ENCODE data around the gene OTOGL. TPM values are rescaled to one million over a fixed set of nuclear protein-coding genes. Genes with fewer than 3 reads are reported as not detected.
"Not testable (repeated sequence)": the region's sequence is repeated elsewhere in the genome, so short reads cannot be mapped to it uniquely, and the experiment has no call there.

The OTOGL gene
- total RNA-seq, 1 donor from 2014 or later: not detected

DNA sequence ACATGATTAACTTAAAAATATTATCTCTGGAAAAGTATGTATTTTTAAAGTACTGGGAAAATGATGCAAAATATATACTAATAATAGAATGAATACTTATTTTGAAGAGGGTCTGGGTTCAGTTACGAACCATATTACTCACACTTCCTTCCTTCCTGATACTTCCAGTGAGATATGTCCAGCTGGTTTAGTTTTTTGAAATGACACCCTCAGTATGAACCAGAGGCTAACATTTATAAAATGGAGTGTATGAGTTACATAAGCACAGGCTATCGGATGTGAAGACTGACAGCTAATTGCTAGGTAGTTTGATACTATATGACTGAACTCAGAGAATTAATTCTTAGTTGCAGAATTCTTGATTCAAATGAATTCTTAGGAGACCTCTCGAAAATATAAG is 122.9 kb downstream of the OTOGL start:
- H3K4me3 ChIP-seq: no peak overlapping the region
- H3K27me3 ChIP-seq: no peaks in the 10 kb centered on the region
- H3K4me1 ChIP-seq: no peaks in the 10 kb centered on the region
- no peaks in the 10 kb centered on the region for H3K9me3 ChIP-seq
- DNase-seq (ENCODE audit: low spot score in 2 of 2): no peak
- TF ChIP-seq, protein P1, sequence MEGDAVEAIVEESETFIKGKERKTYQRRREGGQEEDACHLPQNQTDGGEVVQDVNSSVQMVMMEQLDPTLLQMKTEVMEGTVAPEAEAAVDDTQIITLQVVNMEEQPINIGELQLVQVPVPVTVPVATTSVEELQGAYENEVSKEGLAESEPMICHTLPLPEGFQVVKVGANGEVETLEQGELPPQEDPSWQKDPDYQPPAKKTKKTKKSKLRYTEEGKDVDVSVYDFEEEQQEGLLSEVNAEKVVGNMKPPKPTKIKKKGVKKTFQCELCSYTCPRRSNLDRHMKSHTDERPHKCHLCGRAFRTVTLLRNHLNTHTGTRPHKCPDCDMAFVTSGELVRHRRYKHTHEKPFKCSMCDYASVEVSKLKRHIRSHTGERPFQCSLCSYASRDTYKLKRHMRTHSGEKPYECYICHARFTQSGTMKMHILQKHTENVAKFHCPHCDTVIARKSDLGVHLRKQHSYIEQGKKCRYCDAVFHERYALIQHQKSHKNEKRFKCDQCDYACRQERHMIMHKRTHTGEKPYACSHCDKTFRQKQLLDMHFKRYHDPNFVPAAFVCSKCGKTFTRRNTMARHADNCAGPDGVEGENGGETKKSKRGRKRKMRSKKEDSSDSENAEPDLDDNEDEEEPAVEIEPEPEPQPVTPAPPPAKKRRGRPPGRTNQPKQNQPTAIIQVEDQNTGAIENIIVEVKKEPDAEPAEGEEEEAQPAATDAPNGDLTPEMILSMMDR (IDR thresholded peaks at IDR 0.05): no peak
- no peak overlapping the region for H3K27ac ChIP-seq
- intact Hi-C loops (cut with DNase I): no loop called here
- H3K36me3 ChIP-seq: no peaks in the 10 kb centered on the region

DNA sequence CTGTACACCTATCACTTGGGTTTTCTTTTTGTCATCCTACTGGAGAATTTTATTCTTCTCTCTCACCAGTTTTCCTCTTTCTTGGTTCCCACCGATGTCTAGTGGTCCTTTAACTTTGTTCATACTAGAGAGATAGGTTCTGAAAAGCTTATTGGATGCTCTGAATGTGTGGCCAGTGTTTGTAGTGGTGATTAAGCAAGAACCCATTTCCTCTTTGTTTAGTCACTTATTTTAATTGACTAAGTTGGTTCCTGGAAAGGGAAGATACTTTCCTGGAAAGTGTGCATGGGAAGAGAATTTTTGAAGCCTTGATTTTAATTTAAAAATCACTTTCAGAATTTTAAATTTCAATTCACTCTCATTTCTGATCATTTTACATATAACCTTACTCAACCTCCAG is 127.2 kb downstream of the OTOGL start:
- H3K4me1 ChIP-seq: peaks cover 0 to 6% of the 10 kb centered on the region in 2 donors
- H3K27ac ChIP-seq: no peak overlapping the region
- H3K36me3 ChIP-seq: no peaks in the 10 kb centered on the region
- intact Hi-C loops (cut with DNase I): no loop called here
- TF ChIP-seq, protein P1 (IDR thresholded peaks at IDR 0.05): no peak
- H3K9me3 ChIP-seq: no peaks in the 10 kb centered on the region
- H3K4me3 ChIP-seq: no peak overlapping the region
- no peak for DNase-seq (ENCODE audit: low spot score in 2 of 2)
- H3K27me3 ChIP-seq: no peaks in the 10 kb centered on the region

DNA sequence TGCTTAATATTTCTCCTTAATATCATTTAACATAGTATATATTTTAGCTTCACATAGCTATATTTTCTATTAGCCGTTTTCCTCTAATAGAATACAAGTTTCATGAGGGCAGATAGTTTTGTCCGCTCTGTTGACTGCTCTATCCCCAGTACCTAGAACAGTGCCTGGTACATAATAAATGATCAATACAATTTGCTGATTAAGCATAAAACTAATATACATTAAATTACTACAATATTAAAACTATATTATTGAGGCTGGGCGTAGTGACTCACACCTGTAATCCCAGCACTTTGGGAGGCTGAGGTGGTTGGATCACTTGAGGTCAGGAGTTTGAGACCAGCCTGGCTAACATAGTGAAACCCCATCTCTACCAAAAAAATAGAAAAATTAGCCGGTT is 128.6 kb downstream of the OTOGL start:
- H3K27ac ChIP-seq; H3K27me3 ChIP-seq; H3K4me3 ChIP-seq; H3K36me3 ChIP-seq; DNase-seq (ENCODE audit: low spot score in 2 of 2); intact Hi-C loops (cut with DNase I); H3K9me3 ChIP-seq; H3K4me1 ChIP-seq: not testable (repeated sequence)

DNA sequence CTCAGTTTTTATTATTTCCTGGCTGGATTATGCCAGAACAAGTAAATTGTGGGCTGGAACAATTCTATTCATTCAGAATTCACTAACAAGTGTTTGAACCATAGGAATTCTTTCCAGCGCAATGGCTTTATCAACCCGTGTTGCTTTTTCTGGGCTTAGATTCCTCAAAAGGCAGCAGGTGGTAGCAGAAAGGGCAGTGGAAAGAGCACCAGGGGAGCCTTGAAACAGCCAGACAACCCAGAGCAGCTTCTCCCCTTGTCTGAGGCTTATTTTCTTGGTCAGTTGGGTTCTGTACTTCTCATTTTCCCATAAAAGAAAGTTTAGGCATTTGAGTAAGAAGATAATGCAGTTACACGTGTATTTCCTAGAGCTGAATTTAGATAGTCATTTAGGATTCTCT is 130.7 kb downstream of the OTOGL start:
- DNase-seq (ENCODE audit: low spot score in 2 of 2): no peak
- TF ChIP-seq, protein P1 (IDR thresholded peaks at IDR 0.05): no peak
- no peaks in the 10 kb centered on the region for H3K36me3 ChIP-seq
- H3K27ac ChIP-seq: peak overlapping the region in 1 of 2 donors; percentile 27
- peaks cover 0 to 6% of the 10 kb centered on the region in 2 donors for H3K4me1 ChIP-seq
- H3K27me3 ChIP-seq: no peaks in the 10 kb centered on the region
- H3K4me3 ChIP-seq: no peak overlapping the region
- intact Hi-C loops (cut with DNase I): no loop called here
- H3K9me3 ChIP-seq: no peaks in the 10 kb centered on the region

DNA sequence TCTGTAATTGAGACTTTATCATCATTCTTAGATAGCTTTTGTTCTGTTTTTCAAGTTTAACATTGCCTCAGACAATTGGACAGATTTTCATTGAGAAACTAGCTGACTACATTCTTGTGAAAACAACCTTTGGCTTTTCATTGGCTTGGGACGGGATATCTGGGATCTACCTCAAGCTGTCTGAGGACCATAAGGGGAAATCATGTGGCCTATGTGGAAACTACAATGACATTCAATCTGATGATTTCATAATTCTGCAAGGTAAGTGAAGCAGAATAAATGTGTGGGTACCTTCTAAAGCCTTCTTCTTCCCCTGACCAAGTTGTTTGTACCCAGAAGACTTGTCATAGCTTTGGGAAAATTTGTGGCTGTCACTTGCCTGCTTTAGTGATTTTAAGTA is 133.5 kb downstream of the OTOGL start:
- H3K9me3 ChIP-seq: no peaks in the 10 kb centered on the region
- H3K27me3 ChIP-seq: no peaks in the 10 kb centered on the region
- DNase-seq (ENCODE audit: low spot score in 2 of 2): no peak
- H3K27ac ChIP-seq: no peak overlapping the region
- H3K36me3 ChIP-seq: no peaks in the 10 kb centered on the region
- intact Hi-C loops (cut with DNase I): no loop called here
- TF ChIP-seq, protein P1 (IDR thresholded peaks at IDR 0.05): no peak
- H3K4me1 ChIP-seq: peaks cover 0 to 6% of the 10 kb centered on the region in 2 donors
- no peak overlapping the region for H3K4me3 ChIP-seq

DNA sequence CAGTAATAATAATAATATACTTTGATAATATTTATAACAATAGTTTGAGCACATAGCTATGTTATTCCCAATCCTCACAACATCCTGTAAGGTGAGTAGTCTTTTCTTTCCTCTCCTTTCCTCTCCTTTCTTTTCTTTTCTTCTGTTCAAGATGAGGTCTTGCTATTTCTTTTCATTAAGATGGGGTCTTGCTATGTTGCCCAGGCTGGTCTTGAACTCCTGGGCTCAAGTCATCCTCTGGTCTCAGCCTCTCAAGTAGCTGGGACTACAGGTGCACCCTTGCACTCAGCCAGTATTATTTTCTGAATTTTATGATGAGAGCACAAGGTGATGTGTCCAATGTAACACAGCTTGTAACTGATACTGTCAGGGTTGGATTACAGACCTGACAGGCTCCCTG is 134.6 kb downstream of the OTOGL start:
- Histone ChIP-seq H3K27ac (no peak overlapping the region), H3K36me3 (no peaks in the 10 kb centered on the region), H3K27me3 (no peaks in the 10 kb centered on the region), H3K9me3 (no peaks in the 10 kb centered on the region), H3K4me1 (peaks cover 0 to 6% of the 10 kb centered on the region in 2 donors), H3K4me3 (no peak overlapping the region)
- no peak for DNase-seq (ENCODE audit: low spot score in 2 of 2)
- intact Hi-C loops (cut with DNase I): no loop called here
- TF ChIP-seq, protein P1 (IDR thresholded peaks at IDR 0.05): no peak
